Suppressor macrophage treated with lipopolysaccharide for 1 hour (primary cell): Measurements from ENCODE around the gene DENND4A.
A peak's percentile ranks its signal among the peaks of the same experiment; 100 is the strongest.

ENCODE experiments used
- DNase-seq, 3 donors: peaks; one replicate each; pipeline ENCODE4 v3.0.0-alpha.2; 2020 to 2022

DENND4A gene

DNA sequence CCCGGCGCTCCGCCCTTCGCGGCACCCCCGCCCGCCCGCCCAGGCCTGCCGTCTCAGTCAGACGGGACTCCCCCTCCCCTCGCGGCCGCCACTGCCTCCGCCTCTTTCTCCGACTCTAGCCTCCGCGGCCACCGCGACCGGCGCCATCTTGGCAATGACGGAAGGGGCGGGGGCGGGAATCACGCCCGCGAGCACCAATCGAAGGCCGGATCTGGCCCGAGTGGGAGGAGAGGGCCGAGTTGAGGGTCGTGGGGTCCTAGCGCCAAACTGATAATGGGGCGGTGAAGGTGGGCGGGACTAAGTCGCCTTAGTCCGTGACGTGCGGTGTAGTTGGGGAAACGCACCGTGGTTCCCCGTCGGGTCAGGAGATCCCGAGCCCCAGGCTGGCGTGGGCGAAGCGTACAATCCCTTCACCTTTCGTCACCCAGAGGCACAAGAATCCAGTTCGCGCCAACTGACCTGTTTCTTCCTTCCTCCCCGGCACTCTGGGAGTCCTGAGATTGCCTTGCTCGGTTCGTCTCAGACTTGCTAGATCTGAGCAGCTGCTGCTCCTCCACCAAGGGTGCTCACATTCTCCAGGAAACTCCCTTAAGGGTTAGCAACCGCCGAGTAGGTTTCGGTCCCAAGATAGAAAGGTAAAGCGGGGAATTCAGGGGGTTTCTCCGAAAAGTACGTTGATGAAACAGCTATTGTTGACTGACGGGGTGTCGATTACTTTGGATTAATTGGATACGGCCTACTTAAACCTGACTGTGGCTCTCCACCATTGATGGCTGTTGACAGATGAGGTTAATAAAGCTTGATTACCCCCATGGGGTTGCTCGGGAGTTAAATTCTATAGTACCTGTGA lies at the start of gene DENND4A:
DENND4A (minus strand) TSS at position 156 of the 850 bp plus-strand sequence. CDS start 35,843 bp downstream, outside the sequence.
- DNase-seq, result peak; percentile 100

DNA sequence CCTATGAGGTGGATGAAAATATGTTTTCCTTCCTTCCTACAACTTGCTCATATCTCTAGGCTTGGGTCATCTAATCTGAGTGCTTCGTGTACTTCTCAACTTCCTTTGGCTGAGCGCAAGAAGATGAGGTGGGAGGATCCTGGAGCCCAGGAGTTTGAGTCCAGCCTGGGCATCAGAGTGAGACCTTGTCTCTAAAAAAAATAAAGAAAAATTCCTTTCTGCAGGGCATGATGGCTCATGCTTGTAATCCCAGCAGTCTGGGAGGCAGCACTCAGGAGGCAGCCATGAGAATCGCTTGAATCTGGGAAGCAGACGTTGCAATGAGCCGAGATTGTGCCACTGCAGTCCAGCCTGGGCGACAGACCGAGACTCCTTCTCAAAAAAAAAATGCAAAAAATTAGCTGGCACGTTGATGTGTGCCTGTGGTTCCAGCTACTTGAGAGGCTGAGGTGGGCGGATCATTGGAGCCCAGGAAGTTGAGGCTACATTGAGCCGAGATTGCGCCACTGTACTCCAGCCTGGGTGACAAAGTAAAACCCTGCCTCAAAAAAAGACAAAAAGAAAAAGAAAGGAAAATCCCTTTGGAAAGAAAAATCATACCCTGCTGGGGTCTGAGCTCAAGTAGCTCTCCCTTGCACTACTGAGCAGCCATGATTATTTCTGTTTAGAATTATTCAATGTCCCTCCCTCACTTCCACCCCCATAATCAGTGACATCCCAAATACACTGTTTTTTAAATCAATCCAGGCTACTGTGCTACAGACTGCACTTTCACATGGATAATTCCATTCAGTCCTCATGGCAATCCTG lies 49.2 kb upstream of the DENND4A start:
- peak; percentile 69 to 77 (median 73) for DNase-seq

DNA sequence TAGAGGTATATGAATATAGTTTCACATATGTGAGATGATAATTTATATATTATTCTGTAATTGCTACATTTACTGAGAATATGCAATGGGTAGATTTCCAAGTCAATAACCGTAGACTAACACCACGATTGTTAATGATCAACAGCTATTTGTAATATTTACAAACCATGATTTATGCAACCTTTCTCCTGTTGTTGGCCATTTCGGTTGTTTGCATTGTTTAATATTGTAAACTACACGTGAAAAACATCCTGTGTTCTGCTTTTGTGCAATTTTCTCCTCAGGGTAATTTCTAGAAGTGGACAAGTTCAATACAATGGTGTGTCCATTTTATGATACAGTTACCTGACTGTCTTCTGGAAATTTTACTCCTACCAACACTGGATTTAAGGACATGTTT lies 47.9 kb upstream of the DENND4A start:
- no peak for DNase-seq

DNA sequence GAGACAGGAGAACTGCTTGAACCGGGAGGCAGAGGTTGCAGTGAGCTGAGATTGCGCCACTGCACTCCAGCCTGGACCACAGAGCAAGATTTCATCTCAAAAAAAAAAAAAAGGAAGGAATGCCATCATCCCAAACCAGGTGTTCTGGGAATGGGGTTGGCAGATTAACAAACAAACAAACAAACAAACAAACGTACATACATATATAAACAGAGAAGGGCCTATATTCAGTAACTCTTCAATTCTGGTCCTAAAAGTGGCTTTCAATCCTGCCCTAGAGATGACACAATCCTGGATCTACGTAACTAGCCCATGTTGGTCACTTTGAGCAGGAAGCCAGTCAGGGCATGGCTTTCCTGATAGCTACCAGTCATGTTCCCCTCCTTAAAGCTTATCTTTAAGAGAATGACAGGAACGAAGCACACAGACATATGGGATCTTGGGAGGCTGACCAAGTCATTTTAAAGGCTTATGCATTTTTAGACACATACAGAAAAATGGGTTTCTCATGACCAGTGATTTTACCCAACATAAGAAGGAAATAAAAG lies 47.3 kb upstream of the DENND4A start:
- DNase-seq, result peak; percentile 55 to 73 (median 65)

DNA sequence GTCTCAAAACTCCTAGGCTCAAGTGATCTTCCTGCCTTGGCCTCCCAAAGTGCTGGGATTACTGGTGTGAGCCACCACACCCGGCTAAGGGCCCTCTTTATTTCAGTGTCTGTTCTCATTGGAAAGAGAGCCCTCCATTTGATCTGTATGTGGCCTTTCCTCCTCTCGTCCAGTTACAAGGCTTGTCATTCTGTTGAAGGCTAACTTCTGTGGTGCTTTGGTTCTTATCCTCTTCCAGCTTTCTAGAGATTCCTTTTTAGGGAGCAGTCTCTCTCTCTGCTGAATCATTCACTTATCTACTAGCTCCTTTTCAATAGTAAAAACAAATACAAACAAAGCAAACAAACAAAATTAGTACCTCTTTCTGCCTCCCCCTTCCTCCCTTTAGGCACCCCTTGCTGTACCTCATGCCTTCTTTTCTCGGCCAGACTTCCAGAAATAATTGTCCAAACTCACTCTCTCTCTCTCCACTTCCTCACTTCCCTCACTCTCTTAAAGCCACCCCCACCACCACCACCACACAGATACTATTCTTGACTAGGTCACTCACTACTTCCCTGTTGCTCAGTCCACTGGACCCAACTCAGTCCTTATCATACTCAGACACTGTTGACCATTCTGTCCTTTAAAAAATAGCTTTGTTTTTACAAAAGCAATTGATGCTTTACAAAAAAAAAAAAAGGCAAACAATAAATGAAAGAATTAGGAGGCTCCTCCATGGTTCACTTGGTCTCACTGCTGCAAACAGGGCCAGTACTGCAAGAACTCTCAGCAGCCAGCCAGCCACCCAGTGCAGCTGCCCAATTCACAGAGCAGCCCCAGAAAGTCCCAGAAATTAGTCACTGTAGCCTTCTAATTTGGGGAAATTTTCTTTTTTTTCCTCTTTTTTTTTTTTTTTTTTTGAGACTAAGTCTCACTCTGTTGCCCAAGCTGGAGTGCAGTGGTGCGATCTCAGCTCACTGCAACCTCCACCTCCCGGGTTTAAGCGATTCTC lies 45.5 kb upstream of the DENND4A start:
- peak; percentile 84 to 91 (median 87) for DNase-seq

DNA sequence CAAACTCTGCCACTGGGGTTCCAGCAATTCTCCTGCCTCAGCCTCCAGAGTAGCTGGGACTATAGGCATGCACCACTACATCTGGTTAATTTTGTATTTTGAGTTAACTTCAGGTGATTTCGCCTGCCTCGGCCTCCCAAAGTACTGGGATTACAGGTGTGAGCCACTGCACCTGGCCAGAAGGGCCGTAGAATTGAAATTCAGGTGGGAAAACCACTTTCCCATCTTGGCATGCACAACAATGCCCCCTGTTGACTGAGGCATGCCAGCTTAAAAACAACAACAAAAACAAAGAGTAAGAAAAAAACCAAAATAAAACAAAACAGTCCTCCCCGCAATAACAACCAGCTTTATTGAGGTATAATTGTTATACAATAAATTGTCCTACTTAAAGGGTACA lies 44.6 kb upstream of the DENND4A start:
- DNase-seq, result no peak

DNA sequence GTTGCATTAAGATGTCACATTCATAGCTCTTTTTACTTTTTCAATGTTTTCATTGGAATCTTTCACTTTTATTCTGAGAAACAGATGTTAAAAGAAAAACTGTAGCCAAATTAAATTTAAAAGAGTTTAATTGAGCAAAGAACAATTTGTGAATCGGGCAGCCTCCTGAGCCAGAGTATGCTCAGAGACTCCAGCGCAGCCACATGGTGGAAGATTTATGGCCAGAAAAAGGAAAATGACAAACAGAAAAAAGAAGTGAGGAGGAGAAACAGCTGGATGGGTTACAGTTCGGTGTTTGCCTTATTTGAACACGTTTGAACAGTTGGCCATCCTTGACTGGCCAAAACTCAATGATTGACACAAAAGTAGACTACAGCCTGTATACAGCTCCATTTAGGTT lies 43.4 kb upstream of the DENND4A start:
- DNase-seq, result no peak

DNA sequence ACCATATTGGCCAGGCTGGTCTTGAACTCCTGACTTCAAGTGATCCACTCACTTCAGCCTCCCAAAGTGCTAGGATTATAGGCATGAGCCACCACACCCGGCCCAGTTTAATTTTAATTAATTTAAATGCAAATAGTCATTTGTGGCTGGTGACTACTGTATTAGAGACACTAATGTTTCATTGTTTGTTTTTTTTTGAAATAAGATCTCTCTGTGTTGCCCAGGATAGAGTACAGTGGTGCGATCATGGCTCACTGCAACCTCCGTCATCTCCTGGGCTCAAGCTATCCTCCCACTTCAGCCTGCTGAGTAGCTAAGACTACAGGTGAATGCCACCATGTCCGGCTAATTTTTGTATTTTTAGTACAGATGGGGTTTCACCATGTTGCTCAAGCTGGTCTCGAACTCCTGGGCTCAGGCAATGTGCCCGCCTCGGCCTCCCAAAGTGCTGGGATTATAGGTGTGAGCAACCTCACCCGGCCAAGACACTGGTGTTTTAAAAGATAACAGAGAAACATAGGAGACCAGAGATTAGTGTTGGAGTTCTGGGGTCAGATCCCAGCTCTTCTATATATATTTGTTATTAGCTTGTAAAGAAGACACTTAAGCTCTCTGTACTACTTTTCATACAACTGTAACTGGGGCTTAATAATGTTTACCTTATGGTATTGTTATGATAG lies 42.6 kb upstream of the DENND4A start:
- DNase-seq, result no peak

DNA sequence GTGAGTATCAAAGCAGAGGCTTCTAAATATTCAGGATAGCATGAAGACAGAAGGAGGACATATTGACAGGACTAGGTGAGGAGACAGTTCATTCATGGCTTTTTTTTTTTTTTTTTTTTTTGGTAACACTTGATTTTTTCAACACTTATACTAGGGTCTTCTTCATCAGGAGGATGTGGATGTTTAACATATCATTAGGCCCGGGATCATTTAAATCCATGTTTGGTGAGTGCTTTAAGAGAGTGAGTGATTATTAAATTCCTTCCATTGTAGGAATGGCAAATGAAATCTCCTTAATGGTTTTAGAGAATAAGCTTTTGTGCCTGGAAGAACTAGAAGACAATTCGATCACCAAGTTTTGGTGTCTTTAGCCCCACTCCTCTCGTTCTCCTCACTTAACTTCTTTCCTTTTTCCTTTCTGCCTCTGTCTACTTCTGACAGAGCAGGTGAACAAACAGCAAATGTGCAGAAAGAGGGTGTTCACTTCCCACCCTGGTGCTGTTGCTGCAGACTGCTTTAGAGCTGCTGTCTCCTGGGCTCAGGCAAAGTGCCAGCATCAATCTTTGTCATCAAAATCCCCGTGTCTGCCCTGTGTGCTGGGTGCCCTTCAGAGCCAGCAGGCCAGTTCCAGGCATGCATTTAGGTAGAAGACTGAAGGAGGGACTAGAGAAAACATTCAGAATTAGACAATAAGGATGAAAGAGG lies 41.6 kb upstream of the DENND4A start:
- DNase-seq, result peak; percentile 49 to 66 (median 60)

DNA sequence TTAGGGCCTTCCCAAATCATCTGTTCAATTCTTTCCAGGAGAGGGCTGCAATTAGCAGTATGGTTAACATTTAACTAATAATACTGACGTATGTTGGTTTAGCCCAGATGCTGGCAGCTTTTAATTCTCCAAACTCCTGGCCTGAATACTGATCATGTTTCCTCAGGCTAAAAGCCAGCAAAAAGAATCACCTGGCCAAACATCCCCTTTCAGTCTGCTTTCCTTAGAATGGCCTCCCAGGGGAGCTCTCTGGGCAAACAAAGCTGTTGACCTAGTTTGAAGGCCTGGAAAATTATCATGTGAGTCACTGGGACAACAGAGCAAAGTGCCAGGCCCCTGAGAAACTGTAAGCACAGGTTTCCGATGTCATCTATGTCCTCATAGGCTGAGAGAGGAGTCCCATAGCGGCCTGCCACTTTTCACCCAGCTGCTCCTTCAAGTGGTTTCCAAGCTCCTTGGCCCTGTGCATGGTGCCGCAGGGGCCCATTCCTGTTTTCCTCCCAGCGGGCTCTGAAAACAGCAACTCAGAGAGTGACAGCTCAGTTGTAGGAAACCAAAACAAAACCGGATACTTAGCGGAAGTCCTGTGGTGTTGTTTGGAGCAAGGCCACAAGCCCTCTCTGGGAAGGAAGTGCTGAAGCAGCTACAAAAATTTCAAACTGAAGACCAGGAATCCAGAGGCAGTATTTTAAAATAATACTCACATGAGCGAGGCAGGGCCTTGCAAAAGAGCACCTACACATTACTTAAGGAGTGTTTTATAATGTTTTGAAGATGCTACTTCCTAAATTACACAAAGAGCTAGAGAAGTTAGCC lies 40.7 kb upstream of the DENND4A start:
- DNase-seq, result peak; percentile 80 to 89 (median 81)

DNA sequence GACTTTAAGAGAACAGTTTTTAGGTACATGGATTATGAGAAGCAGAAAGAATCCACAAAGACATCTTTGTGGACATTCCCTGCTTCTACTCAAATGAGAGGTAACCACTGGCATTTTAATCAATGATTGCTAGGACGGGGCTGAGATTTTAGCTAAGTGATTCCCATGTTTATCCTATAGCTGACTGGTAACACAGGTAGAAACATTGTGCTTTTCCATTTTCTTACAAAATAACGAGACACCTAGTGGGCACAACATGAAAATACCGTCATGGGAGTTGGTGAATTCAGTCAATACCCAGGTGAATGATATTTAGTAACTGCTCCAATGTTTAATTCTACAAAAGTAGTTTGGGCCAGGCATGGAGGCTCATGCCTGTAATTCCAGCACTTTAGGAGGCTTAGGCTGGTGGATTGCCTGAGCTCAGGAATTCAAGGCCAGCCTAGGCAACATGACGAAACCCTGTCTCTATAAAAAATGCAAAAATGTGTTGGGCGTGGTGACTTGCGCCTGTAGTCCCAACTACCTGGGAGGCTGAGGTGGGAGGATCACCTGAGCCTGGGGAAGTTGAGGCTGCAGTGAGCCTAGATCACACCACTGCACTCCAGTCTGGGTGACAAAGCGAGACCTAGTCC lies 37.2 kb upstream of the DENND4A start:
- DNase-seq, result no peak

DNA sequence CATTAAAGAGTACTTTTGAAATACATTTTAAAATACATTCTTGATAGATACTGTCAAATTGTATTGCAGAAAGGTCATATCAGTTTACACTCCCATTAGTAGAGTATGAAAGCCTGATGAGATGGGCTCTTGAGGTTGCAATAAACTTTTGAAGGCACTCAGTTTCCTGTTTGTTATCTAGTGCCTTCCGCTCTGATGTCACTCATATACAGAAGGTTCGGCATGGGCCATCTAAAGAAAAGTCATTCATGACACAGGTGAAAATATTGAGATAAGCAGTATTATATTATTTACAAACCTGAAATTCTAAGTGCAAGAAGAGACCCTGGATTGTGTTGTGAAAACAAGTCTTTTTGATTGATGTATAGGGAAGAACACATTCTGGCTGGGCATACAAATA lies 36.5 kb upstream of the DENND4A start:
- no peak for DNase-seq

DNA sequence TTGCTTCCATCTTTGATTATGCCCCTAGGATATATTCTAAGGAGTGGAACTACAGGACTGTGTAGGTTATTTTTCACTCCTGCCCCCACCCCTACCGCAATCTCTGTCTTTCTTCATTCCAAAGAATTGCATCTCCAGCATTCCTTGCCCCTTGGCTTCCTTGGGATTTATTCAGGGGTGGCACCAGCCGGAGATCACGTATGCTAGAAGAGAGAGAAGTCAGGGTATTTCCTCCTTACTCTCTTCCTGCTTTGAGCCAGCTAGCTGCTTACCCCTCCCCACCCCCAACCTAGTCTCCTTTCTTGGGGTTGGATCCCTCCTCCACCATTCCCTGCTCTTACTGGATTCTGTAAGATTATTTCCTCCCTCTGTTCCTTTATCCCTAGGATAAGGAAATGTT lies 35.0 kb upstream of the DENND4A start:
- peak in 1 of 3 donors; percentile 27 for DNase-seq

DNA sequence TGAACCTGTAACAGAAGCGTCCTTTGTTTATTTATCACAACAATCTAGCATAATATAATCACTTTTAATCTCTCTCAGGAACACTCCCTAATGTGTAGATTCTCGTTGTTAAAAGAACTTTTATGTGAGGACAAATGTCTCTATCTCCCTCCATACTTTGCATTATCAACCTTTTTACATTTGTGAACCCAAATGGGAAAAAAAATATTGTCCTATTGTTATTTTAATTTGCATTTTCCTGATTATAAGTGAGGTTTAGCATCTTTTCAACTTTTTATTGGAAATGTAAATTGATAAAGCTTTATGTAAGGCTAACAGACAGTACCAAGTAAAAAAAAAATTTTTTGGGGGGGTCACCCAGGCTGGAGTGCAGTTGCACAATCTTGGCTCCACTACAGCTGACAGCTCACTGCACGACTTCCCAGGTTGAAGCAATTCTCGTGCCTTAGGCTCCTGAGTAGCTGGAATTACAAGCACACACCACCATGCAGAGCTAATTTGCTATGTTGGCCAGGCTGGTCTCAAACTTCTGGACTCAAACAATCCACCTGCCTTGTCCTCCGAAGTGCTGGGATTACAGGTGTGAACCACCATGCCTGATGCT lies 33.0 kb upstream of the DENND4A start:
- DNase-seq, result peak; percentile 31 to 49 (median 47)

DNA sequence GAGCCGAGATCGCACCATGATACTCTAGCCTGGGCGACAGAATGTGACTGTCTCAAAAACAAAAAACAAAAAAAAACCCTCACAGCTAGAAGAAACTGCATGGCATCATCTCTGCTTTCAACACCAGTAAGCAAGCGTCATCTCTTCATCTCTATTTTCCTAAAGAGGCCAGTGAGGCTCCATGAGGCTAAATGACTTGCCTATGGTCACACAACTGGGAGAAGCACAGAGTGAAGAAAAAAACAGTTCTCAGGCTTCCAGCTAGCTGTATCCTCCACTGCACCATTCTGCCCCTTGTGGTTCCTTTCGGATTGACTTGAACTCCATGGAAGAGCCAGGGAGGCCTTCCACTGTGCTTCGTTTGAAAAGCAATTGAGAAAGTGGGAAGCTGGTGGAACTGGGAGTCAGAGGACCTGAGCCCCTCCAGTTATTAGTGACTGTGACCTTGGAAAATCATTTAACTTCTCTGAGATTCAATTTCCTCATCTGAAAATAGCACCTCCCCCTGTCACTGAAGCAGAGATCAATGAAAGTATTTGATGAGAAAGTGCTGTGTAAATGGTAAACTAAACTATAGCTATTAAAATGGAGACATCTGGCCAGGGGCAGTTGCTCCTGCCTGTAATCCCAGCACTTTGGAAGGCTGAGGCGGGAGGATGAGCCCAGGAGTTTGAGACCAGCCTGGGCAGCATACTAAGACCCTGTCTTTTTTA lies 32.1 kb upstream of the DENND4A start:
- peak; percentile 73 to 78 (median 74) for DNase-seq

DNA sequence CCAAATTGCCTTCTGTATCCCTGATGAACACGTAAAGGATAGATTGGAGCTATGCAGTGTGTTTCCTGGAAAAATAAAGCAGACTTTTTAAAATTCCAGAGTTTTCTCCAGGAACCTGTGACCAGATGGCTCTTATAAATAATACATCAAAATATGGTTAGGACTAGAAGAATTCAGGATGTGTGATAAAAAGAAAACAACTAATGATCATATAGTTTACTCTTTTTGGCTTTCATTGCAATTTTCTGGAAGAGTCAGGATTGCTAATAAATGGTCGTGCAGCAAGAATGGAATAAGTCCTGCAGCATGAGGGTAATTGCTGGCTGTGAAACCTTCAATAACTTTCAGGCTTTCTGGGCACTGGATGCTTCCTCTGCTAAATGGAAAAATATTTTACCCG lies 30.2 kb upstream of the DENND4A start:
- DNase-seq, result no peak

DNA sequence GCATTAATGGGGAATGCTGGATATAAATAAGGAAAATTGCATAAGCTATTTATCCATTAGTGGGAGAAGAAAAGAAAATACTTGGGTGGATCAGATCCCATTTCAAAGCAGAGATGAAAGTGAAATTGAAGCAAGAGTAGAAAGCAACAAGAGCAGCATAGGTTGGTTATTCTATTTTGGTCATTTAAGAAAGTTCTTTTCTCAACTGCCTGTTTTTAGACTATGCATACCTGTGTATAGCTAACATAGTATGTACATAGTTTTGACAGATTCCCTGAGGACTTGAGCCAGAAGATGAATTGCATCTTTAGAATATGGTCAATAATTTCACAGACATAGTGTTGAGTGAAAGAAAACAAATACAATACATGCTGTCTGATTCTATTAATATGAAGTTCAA lies 29.0 kb upstream of the DENND4A start:
- no peak for DNase-seq

DNA sequence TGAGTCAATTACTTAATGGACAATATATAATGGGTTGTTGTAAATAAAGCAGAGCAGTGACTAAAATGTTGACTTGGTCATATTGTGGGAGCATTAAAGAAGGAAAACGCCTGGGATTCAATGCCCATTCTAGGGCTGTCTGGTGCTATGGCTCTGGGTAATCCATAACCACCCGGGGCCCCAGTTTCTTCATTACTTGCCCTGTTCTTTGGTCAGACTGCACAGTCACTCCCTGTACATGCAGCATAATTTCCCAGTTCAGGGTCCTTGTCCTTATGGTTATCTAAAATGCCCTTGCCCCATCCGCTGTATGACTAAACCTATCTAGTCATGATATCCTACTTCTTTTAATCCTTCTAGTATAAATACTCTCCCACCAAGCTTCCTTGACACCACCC lies 27.5 kb upstream of the DENND4A start:
- peak; percentile 50 to 73 (median 66) for DNase-seq
